Activated CD8-positive, alpha-beta memory T cell treated with anti-CD3 and anti-CD28 coated beads for 24 hours (primary cell): Measurements from ENCODE around the gene WNT8B.

ENCODE experiments used
- DNase-seq: peaks from one replicate; pipeline ENCODE4 v3.0.0-alpha.2; 2020

WNT8B gene, protein sequence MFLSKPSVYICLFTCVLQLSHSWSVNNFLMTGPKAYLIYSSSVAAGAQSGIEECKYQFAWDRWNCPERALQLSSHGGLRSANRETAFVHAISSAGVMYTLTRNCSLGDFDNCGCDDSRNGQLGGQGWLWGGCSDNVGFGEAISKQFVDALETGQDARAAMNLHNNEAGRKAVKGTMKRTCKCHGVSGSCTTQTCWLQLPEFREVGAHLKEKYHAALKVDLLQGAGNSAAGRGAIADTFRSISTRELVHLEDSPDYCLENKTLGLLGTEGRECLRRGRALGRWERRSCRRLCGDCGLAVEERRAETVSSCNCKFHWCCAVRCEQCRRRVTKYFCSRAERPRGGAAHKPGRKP

DNA sequence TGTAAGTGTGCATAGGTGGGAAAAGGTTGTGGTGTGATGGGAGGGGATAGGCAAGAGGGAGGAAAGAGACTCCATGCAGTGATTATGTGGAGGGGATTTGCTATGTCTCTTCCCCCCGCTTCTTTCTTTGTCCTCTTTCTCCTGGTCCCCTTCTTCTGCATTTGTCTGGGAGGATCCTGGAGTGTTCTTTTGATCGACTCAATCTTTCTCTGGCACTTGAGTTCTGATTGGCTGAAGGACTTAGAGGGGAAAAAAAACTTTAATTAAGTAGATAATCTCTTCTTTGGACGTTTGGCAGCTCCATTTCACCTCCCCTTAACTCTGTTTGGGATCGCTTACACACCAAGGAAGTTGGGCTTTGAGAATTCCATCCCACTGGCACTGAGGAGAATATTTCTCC, at the start of gene WNT8B:
TSS of gene WNT8B (plus strand) at position 301 of the 400 bp plus-strand sequence. CDS start 160 bp downstream, outside the sequence.
- DNase-seq: no peak

DNA sequence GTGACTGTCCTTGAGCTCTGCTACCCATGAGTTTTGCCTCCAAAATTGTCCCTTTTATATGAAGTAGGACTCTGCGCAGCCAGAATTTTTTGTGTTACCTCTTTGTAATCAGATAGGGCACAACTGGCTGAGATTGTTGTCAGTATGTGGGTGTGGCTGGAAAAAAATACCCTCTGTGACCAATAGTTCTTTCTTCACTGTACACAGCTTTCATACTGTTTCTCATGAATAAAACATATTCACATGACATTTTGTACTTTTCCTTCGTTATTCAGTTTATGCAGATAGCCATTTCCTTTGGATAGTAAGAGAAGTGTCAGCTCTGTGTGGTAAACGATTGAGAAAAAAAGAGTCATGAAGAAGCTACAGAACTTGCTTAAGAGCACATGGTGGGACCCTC, 49.6 kb upstream of the WNT8B start:
- no peak for DNase-seq

DNA sequence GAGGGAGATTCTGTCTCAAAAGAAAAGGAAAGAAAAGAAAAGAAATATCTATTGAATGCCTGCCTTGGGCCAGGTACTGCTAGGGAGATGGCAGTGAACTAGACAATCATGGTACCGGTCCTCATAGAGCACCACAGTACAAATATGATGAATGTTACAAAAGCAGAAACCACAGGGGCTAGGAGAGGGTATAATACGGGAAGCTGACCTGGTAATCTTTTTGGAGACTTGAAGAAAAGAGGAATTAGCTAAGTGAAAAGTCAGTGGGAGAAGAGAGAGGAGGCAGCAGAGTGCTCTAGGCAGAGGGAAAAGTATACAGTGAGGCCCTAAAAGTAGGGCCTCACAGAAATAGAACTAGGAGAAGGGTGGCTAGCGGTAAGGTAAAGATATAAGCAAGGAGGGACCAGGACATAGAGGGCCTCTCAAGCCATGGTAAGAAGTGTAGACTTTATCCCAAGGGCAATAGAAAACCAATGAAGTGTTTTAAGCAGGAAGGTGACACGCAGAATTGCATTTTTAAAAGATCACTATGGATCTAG, 42.8 kb upstream of the WNT8B start:
- no peak for DNase-seq

DNA sequence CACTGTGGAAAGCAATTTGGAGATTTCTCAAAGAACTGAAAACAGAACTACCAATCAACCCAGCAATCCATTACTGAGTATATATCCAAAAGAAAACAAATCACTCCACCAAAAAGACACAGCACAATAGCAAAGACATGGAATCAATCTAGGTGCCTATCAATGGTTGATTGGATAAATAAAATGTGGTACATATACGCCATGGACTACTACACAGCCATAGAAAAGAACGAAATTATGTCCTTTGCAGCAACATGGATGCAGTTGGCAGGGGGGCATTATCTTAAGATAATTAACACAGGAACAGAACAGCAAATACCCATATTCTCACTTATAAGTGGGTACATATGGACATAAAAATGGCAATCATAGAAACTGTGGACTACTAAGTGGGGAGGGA, 35.4 kb upstream of the WNT8B start:
- DNase-seq: no peak

DNA sequence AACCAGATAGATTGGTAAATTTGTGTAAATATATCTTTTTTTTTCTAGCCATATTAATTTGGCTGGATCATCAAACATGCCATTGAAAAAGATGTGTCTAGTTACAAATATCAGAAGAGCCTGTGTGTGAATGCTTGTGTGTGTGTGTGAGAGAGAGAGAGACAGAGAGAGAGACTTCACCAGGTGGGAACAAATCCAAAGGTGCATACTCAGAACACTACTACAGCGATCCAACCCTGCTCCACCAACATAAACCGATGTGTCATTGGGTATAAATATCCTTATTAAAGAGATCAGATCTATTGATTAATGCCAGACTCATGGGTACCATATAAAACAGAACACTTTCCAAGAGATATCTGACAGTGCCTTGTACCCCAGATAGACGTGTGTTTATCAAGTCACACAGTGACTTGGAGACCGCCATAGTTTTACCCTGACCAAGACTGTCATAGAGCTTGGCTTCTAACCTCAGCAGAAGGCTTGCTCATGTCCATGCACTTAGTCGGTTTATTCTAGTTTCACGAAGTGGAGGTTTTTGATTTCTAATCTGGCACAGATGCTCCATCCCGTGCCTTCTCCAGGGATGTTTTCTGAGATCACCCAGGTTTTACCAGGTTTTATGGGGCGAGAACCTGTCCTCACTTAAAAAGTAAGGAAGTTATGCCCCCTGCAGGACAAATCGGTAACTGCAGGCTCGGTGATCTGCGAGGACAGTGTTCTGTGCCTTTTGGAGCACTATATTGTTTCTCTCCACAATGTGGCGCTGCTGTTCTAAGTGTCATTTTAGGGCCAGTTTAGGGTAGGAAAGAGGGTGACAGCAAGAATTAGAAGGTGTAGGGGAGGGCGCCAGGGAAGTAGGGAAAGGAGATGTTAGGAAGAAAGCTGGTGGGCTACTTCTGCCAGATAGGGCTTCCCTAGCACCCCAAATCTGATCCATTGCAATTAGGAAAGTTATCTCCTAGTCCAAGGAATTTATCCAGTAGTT, 29.3 kb upstream of the WNT8B start:
- DNase-seq: peak; percentile 99

DNA sequence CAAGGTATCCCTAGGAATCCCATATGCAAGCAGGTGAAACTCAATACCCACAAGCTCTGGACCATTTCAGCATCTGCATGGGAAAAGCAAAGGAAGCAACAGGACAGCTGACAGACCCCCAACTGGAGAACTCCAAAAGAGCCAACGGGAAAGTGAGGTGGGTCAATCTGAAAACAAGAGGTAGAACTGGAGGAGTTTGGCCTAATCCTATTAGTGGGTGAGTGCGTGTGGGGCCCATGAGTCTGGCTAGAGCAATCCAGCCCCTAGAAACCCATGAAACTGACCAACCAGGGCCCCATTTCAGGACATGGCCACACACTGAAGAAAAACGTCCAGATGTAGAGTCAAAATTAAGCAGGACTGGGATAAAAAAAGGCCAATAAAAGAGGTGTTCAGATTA, 26.6 kb upstream of the WNT8B start:
- no peak for DNase-seq

DNA sequence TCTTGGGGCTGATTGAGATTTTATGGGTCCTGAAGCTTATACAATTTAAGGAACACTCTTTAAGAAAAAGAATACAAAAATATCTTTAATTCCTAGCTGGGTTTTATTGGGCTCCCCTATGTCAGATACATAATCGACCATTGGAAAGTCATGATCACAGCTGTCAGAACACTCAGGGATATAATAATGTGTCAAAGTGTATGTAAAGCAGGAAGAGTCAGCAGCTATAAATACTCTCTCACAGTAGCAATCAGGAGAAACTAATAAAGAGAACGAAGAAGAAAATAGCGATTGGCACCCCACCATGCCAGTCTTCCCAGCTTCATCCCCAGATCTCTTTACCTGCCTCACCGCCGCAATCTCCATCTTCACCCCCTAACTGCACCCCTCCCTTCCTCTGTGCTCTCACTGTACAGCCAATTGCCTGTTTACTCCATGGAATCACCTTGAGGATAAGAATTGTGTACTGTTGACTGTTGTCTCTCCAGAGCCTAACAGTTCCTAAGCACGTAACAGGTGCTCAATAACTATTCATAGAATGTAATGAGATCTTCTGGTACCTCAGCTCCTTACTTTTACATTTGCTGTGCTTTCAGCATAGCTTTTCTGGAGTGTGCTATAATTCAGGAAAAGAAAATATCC, 24.0 kb upstream of the WNT8B start:
- DNase-seq: no peak

DNA sequence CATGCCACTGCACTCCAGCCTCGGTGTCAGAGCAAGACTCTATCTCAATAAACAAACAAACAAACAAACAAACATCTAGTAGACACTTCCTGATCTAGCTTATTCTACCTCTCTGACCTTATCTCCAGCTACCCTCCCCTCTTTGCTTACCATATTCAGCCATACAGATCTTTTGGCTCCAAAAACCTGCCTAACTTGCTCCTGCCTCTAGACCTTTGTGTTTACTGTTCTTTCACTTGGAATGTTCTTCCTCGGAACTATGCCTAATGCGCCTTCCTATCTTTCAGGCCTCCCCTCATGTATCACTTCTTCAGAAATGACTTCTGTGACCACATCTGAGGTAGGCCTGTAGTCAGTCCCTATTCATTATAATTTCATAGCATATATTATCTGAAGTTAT, 20.3 kb upstream of the WNT8B start:
- DNase-seq: no peak

DNA sequence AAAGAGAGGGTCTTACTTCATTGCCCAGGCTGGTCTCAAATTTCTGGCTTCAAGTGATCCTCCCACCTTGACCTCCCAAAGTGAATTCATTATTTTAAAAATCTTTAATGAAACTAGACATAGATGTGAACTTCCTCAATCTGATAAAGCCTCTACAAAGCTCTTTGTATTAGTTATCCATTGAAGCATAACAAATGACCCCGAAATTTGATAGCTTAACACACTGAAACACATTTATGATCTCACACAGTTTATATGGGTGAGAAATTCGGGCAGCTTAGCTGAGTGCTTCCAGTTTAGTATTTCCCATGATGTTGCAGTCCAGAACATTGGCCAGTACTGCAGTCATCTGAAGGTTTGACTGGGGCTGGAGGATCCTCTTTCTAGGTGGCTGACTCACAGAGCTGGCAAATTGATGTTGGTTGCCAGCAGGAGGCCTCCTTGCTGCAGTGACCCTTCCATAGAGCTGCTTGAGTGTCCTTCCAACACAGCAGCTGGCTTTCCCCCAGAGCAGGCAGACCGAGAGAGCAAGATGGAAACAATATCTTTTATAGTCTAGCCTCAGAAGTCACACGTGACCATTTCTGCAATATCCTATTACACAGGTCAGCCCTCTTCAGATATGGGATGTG, 16.6 kb upstream of the WNT8B start:
- no peak for DNase-seq

DNA sequence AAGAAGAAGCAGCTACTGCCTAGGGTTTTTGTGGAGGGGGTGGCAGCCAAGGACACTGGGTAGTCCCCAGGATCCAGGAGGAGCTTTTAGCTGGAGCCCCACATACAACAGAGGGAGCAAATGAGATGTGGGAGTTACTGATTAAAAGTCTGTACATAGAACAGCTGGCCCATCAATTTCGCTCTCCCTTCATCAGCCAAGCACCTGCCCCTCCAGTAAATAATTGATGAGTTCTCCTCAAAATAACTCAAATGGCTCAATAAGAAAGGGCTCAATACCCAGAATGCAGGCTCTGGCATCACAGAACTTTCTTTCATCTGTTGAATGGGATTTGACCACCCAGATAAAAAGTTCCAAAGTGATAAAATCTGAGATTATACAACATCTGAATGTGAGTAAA, 15.1 kb upstream of the WNT8B start:
- no peak for DNase-seq

DNA sequence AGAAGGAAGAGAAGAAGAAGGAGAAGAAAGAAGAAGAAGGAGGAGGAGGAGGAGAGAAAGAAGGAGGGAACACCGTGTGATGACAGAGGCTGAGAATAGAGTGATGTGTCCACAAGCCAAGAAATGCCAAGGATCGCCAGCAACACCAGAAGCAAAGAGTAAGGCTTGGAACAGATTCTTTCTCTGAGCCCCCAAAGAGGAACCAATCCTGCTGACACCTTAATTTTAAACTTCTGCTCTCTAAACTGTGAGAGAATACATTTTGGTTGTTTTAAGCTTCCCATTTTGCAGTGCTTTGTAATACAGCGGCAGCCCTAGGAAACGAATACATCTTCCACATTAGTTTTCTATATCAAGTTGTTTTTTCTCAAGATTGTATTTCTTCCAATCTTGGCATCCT, 13.9 kb upstream of the WNT8B start:
- no peak for DNase-seq

DNA sequence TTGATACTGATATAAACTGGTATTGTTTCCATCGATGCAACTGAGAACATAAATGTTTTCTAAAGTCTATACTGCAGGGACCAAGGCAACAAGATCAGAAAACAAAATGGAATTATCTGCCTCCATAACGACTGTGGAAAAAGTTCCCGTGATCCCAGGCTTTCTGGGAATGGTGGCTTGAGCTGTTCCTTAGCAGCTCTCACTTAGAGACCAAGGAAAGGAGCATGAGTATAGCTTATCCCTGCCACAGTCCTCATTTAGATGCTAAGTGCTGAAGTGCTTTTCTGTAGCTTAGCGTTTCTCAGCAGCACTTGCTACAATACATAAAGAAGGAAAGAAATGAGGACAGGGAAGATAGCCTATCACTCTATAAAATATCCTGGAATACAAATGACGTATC, 5.5 kb downstream of the WNT8B start:
- DNase-seq: no peak

DNA sequence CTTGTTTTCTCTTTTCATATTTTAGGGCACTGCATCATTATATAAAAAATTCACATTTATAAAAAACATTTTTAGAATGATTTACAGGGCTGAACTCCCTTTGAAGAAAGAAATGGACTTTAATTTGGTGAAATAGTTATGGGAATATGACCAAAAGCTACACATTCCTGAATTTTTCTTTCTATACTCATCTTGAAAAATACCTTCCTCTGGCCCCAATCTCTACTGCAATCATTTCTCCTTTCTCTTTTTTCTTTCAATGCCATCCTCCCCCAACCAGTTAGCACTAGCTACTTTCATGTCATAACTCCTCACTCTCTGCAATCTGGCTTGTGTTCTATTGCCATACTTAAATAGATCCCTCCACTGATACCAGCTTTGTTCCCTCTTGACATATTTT, 6.2 kb downstream of the WNT8B start:
- DNase-seq: no peak

DNA sequence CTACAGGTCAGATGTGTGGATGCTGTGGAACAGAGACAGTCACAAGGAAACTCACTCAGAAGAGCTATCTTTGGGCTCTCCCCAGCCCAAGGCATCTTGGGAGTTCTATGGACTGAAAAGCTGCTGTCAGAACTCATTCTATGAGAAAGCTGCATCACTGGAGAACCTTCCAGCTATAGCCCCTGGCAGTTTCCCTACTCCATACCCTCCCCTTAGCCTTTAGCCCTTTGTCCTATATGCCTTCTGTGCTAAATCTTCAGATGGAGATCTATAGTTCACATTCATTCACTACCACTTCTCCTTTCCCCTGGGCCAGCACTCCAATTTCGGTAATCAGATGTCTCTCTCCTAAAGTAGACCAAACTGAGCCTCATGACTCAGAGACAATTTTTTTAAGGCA, 6.9 kb downstream of the WNT8B start:
- DNase-seq: no peak

DNA sequence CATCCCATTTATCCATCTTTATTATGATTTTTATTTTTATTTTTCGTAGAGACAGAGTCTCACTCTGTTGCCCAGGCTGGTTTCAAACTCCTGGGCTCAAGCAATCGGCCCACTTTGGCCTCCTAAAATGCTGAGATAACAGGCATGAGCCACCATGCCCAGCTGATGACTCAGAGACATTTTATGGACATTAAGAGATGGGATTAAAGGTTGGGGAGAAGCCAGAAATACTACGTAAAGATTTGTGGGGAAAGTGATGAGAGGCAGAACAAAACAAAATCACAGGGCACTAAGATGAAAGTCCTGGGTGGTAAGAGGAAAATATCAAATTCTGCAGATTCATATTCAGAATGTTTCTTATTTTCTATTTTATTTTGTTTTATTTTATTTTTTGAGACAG, 7.6 kb downstream of the WNT8B start:
- no peak for DNase-seq

DNA sequence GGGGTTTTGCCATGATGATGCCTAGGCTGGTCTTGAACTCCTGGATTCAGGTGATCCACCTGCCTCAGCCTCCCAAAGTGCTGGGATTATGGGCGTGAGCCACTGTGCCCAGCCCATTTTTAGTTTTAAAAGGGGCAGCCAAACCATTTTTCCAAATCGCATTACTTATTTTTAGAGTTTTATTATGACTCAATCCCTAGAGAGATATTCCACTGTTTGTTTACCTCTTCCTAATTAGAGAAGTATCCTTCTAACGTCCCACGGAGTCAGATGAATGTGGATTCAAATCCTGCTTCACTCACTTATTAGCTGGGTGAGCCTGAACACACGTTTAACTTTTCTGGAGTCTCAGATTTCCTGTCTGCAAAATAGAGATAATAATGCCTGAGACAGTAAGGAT, 15.2 kb downstream of the WNT8B start:
- DNase-seq: no peak

DNA sequence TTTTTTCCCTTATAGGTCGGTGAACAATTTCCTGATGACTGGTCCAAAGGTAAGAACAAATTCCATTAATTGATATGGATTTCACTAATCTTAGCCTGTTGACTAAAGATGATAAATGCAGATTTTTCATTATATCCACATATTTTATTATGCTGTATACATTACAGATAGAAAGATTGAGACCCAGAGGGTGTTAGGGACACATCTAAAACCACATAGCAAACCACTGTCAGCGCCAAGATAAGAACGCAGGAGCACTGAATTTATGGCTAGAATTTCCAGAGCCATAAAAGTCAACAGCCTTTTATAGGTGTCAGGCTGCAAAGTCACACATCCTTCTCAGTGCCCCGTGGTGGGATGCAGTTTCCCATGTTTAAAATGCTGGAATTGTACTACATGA, 16.2 kb downstream of the WNT8B start:
- no peak for DNase-seq

DNA sequence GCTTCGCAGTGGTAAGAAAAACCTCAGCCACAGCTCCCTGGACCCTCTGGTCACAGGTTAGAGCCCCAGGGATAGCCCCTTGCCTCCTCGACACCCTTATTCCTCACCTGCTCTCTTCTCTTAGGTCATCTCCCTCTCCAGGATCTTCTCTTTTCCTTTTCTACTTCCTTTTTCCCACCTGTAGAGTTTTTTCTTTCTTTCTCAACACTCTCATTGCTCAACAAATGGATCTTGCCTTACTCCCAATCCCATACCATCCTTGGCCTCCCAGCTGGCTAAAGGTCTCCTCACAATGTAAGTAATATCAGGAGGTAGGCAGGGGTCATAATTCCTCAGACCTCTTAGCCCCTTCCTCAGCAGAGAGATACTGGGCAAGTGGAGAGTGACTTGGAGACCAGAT, 17.2 kb downstream of the WNT8B start:
- no peak for DNase-seq

DNA sequence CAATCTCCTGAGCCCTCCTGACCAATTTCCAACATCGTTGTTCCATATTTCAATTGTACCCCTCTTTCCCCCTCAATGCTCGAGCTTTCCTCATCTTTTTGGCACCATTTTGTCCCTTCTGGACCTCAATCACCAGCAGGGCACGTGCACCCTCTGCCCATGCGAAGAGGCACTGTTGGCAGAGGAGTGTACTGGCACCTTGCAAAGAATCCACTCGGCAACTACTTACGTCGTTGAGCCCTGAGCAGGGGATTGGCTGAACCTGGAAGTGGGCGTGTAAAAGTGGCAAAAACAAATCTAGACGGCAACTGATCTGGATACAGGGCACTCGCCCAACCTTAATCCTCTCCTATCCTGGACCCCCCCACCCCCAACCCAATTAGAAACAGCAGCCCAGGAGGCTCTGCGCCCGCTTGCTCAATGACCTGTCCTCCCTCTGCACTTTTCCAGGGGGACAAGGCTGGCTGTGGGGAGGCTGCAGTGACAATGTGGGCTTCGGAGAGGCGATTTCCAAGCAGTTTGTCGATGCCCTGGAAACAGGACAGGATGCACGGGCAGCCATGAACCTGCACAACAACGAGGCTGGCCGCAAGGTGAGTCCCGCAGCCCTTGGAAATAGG, 18.8 kb downstream of the WNT8B start:
- peak; percentile 100 for DNase-seq

DNA sequence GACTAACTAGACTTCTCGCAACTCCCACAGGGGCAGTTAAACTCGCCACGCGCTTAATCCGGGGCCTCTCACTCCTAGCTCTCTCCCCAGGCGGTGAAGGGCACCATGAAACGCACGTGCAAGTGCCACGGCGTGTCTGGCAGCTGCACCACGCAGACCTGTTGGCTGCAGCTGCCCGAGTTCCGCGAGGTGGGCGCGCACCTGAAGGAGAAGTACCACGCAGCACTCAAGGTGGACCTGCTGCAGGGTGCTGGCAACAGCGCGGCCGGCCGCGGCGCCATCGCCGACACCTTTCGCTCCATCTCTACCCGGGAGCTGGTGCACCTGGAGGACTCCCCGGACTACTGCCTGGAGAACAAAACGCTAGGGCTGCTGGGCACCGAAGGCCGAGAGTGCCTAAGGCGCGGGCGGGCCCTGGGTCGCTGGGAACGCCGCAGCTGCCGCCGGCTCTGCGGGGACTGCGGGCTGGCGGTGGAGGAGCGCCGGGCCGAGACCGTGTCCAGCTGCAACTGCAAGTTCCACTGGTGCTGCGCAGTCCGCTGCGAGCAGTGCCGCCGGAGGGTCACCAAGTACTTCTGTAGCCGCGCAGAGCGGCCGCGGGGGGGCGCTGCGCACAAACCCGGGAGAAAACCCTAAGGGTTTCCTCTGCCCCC, 19.5 kb downstream of the WNT8B start:
- peak; percentile 86 for DNase-seq

DNA sequence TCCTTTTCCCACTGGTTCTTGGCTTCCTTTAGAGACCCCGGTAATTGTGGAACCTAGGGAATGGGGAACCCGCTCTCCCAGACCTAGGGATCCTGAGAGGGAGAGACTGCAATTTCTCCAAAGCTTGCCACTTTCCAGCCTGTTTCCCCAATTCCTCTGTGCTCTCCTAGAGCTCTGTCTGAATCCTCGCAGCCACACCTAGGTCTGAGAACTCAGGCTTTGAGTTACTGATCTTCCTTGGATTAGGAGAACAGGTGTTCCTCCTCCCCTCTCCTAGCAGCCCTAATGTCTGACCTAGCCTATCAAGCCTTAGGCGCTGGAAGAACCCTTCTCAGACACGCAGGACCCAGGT, 20.0 kb downstream of the WNT8B start:
- no peak for DNase-seq
